Hepatocyte (in vitro differentiated cells): ENCODE results near the gene ASTN2.

Experiments used
- CTCF ChIP-seq: fragments of 200-600 bp; sonication (generic); IDR thresholded peaks from 2 replicates; pipeline ENCODE4 v1.5.1; 2016; ENCODE audit warnings: antibody characterized with exemption, mild to moderate bottlenecking; ENCODE audit not compliant: poor library complexity
- EZH2phosphoT487 ChIP-seq: fragments of 200-600 bp; sonication (generic); IDR thresholded peaks from one replicate; pipeline ENCODE4 v1.6.1; 2018; ENCODE audit warnings: antibody characterized with exemption, mild to moderate bottlenecking, low read depth, moderate library complexity; ENCODE audit not compliant: unreplicated experiment, severe bottlenecking

DNA sequence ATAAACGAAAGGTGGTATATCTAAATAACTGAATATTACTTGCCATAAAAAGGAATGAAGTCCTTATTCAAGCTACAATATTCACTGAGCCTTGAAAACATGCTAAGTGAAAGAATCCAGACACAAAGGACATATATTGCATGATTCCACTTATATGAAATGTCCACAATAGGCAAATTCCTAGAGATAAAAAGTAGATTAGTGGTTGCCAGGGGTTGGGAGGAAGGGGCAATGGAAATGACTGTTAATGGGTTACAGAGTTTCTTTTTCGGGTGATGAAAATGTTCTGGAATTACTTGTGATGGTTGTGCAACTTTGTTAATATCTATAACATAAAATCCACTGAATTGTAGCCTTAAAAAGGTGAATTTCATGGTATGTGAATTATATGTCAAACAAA is 954.8 kb downstream of the ASTN2 start:
- TF ChIP-seq CTCF (no peak), EZH2phosphoT487 (no peak)
